Trophoblast cell (in vitro differentiated cells and primary cell): Measurements from ENCODE around the gene SNX1.
"Not testable (repeated sequence)": the region's sequence is repeated elsewhere in the genome, so short reads cannot be mapped to it uniquely, and the experiment has no call there.

ENCODE experiments used
- DNase-seq, 2 donors: peaks; one replicate each; pipeline ENCODE4 v3.0.0-alpha.2; 2016
- H2AFZ ChIP-seq: 2 replicates; pipeline ENCODE4 v1.6.1; 2013; ENCODE audit warnings: low read length, moderate library complexity, mild to moderate bottlenecking; ENCODE audit not compliant: insufficient read depth, poor library complexity
- H2AK5ac ChIP-seq: 2 replicates; pipeline ENCODE4 v1.6.1; 2013; ENCODE audit warnings: mild to moderate bottlenecking, low read length
- H2BK120ac ChIP-seq: 2 replicates; pipeline ENCODE4 v1.6.1; 2013; ENCODE audit warnings: low read length, mild to moderate bottlenecking, moderate library complexity; ENCODE audit not compliant: insufficient read depth, poor library complexity
- H2BK12ac ChIP-seq: 2 replicates; pipeline ENCODE4 v1.6.1; 2013; ENCODE audit warnings: mild to moderate bottlenecking, low read length, moderate library complexity
- H2BK5ac ChIP-seq: 2 replicates; pipeline ENCODE4 v1.6.1; 2013; ENCODE audit warnings: low read length, low read depth, moderate library complexity, mild to moderate bottlenecking; ENCODE audit not compliant: poor library complexity
- H3K14ac ChIP-seq: 2 replicates; pipeline ENCODE4 v1.6.1; 2013; ENCODE audit warnings: mild to moderate bottlenecking, low read length
- H3K18ac ChIP-seq: 2 replicates; pipeline ENCODE4 v1.6.1; 2013; ENCODE audit warnings: mild to moderate bottlenecking, low read length
- H3K23ac ChIP-seq: 2 replicates; pipeline ENCODE4 v1.6.1; 2013; ENCODE audit warnings: low read length
- H3K27ac ChIP-seq: 2 replicates; pipeline ENCODE4 v1.5.1; 2013; ENCODE audit warnings: low read depth, mild to moderate bottlenecking, inconsistent platforms, low read length, moderate library complexity
- H3K27me3 ChIP-seq: 2 replicates; pipeline ENCODE4 v1.6.1; 2013; ENCODE audit warnings: inconsistent platforms, mild to moderate bottlenecking, low read length, moderate library complexity; ENCODE audit not compliant: insufficient read depth
- H3K36me3 ChIP-seq, 2 experiments: 1 replicate in 1 of 2; 2 replicates in 1 of 2; pipeline ENCODE4 v1.6.1; 2013; ENCODE audit warnings: low read length in 2 of 2, mild to moderate bottlenecking in 2 of 2, moderate library complexity in 1 of 2; ENCODE audit not compliant: insufficient read depth in 2 of 2, control insufficient read depth in 1 of 2
- H3K4ac ChIP-seq: 2 replicates; pipeline ENCODE4 v1.6.1; 2013; ENCODE audit warnings: low read depth, mild to moderate bottlenecking, low read length, moderate library complexity
- H3K4me1 ChIP-seq, 2 experiments: 1 replicate in 1 of 2; 2 replicates in 1 of 2; pipeline ENCODE4 v1.6.1; 2013; ENCODE audit warnings: low read length in 2 of 2, mild to moderate bottlenecking in 2 of 2, moderate library complexity in 1 of 2; ENCODE audit not compliant: insufficient read depth in 2 of 2, control insufficient read depth in 1 of 2
- H3K4me2 ChIP-seq: 2 replicates; pipeline ENCODE4 v1.6.1; 2013; ENCODE audit warnings: inconsistent platforms, mild to moderate bottlenecking, low read length, moderate library complexity
- H3K4me3 ChIP-seq: 2 replicates; pipeline ENCODE4 v1.5.1; 2013; ENCODE audit warnings: mild to moderate bottlenecking, low read depth, low read length, inconsistent platforms
- H3K79me1 ChIP-seq: one replicate; pipeline ENCODE4 v1.6.1; 2013; ENCODE audit warnings: low read length
- H3K79me2 ChIP-seq: 2 replicates; pipeline ENCODE4 v1.6.1; 2013; ENCODE audit warnings: low read length, mild to moderate bottlenecking; ENCODE audit not compliant: control insufficient read depth, insufficient read depth, poor library complexity
- H3K9ac ChIP-seq: 2 replicates; pipeline ENCODE4 v1.6.1; 2013; ENCODE audit warnings: mild to moderate bottlenecking, low read length
- H3K9me3 ChIP-seq: 2 replicates; pipeline ENCODE4 v1.6.1; 2013; ENCODE audit warnings: low read depth, mild to moderate bottlenecking, control low read depth, inconsistent platforms, low read length; ENCODE audit not compliant: insufficient read depth
- H4K12ac ChIP-seq: 2 replicates; pipeline ENCODE4 v1.6.1; 2013; ENCODE audit warnings: low read depth, mild to moderate bottlenecking, low read length, moderate library complexity
- H4K8ac ChIP-seq: 2 replicates; pipeline ENCODE4 v1.6.1; 2013; ENCODE audit warnings: low read depth, mild to moderate bottlenecking, low read length, moderate library complexity
- H4K91ac ChIP-seq: one replicate; pipeline ENCODE4 v1.6.1; 2013; ENCODE audit warnings: low read depth, mild to moderate bottlenecking, low read length, moderate library complexity
- WGBS: extraction: QIAGEN DNeasy Blood & Tissue Kit; methylation state at CpG from one replicate; pipeline ENCODE4 v1.1.7; 2013; ENCODE audit warnings: missing lambda C conversion rate; ENCODE audit not compliant: insufficient read length, insufficient coverage; ENCODE audit errors: extremely low coverage; 5-methylcytosine and 5-hydroxymethylcytosine counted together

SNX1 gene

DNA sequence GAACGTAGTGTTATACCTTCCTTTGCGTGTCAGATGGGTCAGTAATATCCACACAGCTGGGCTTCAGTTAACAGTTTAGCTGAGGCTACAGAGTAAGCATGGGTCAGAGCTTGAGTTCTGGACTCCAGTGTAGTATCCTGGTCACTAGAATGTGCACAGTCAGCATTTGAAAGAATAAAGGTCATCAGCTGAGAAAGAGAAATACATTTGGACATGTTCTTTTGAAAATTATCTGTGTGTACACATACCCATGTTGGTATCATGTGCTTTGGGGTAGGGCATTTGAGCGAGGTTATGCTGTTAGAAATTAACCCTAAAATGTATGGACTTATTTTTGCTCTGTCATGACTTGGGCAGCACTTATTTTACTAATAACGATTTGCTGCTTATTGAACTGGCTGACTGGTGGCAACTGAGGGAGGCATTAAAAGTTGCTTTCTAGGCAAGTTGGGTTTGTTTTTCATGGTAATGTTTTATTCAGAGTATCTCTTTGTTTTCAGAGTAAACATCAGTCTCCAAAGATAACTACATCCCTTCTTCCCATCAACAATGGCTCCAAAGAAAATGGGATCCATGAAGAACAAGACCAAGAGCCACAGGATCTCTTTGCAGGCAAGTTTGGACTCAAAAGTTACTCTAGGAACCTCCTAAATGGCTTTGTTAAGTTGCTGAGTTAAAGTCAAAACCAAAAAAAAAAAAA lies 16.4 kb downstream of the SNX1 start:
- Histone ChIP-seq H2AK5ac (no peak overlapping the region), H3K18ac (no peak overlapping the region), H2AFZ (no peak overlapping the region), H3K27me3 (no peaks in the 10 kb centered on the region), H2BK5ac (no peak overlapping the region), H4K8ac (no peak overlapping the region), H3K9me3 (no peaks in the 10 kb centered on the region), H3K4me3 (no peak overlapping the region), H3K4ac (no peak overlapping the region), H3K27ac (no peak overlapping the region), H3K23ac (no peak overlapping the region), H3K9ac (no peak overlapping the region), H2BK120ac (no peak overlapping the region), H3K79me2 (peaks cover 1% of the 10 kb centered on the region), H2BK12ac (no peak overlapping the region), H3K4me2 (no peak overlapping the region), H4K91ac (no peak overlapping the region), H3K14ac (no peak overlapping the region), H3K79me1 (no peaks in the 10 kb centered on the region), H3K4me1 (peaks cover 5% of the 10 kb centered on the region in 2 experiments), H4K12ac (no peak overlapping the region), H3K36me3 (peaks cover 7 to 8% of the 10 kb centered on the region in 2 experiments)
- WGBS = no CpG with 5 or more reads among the region's 4 CpGs
- DNase-seq = no peak

DNA sequence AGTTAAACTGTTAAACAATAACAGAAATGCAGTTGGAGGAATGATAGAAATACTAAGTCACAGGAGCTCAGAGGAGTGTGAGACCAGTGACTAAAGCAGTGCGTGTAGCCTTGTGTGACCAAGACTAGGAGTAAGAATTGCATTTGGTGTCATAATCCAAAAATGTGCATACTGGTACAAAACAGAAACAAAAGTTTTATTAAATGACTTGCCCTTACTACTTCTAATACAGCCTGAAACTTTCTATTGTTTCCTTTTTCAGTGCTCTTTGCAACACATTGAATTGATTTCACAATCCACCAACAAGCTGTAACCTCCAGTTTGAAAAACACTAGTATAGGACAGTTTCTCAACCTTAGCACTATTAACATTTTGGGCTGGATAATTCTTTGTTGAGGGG lies 17.1 kb downstream of the SNX1 start:
- Histone ChIP-seq H3K4ac (no peak overlapping the region), H3K9me3 (no peaks in the 10 kb centered on the region), H3K4me2 (no peak overlapping the region), H3K79me2 (no peaks in the 10 kb centered on the region), H3K14ac (no peak overlapping the region), H4K8ac (no peak overlapping the region), H4K91ac (no peak overlapping the region), H3K23ac (no peak overlapping the region), H3K4me1 (peaks cover 5% of the 10 kb centered on the region in 2 experiments), H2BK5ac (no peak overlapping the region), H2AK5ac (no peak overlapping the region), H3K79me1 (no peaks in the 10 kb centered on the region), H3K27ac (no peak overlapping the region), H3K9ac (no peak overlapping the region), H2BK120ac (no peak overlapping the region), H3K4me3 (no peak overlapping the region), H3K27me3 (no peaks in the 10 kb centered on the region), H2AFZ (no peak overlapping the region), H2BK12ac (no peak overlapping the region), H3K36me3 (peaks cover 8 to 11% of the 10 kb centered on the region in 2 experiments), H3K18ac (no peak overlapping the region), H4K12ac (no peak overlapping the region)
- DNase-seq = no peak
- no CpG with 5 or more reads among the region's 1 CpG for WGBS

DNA sequence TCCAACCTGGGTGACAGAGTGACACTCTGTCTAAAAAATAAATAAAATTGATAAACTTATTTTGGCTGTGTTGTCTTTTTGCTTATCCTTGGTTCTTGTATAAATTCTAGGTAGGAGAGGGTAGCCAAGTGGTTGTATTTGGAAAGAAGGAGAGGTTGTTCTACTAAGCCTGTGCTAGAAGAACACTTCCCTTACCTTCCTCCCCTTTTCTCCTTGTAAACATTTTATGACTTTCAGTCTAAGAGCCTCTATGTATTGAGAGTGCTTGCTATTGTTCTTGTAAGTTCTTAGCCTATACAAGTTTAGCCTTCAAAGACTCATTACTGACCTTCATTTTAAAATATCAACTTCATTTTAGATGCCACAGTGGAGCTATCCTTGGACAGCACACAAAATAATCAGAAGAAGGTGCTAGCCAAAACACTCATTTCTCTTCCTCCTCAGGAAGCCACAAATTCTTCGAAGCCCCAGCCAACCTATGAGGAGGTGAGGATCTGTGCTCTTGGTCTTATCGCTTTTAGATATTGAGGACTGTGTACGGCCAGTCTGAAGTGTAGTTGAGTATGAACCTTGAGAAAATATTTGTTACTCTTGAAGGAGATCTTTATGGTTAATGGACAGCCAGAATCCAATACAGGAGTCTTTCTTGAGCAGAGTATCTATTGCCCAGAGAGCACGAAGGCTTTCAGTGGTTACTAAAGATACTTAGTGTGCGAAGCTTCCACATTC lies 22.1 kb downstream of the SNX1 start:
- Histone ChIP-seq H2BK5ac (no peak overlapping the region), H3K4me1 (no peaks in the 10 kb centered on the region), H2AFZ (no peak overlapping the region), H4K8ac (no peak overlapping the region), H3K14ac (no peak overlapping the region), H4K91ac (no peak overlapping the region), H4K12ac (no peak overlapping the region), H2AK5ac (no peak overlapping the region), H2BK120ac (no peak overlapping the region), H3K27ac (no peak overlapping the region), H3K4me2 (no peak overlapping the region), H2BK12ac (no peak overlapping the region), H3K9me3 (no peaks in the 10 kb centered on the region), H3K36me3 (peaks cover 22% of the 10 kb centered on the region in 2 experiments), H3K4ac (no peak overlapping the region), H3K18ac (no peak overlapping the region), H3K27me3 (no peaks in the 10 kb centered on the region), H3K23ac (no peak overlapping the region), H3K9ac (no peak overlapping the region), H3K79me2 (no peaks in the 10 kb centered on the region), H3K4me3 (no peak overlapping the region), H3K79me1 (no peaks in the 10 kb centered on the region)
- DNase-seq = no peak
- WGBS = no CpG with 5 or more reads among the region's 5 CpGs

DNA sequence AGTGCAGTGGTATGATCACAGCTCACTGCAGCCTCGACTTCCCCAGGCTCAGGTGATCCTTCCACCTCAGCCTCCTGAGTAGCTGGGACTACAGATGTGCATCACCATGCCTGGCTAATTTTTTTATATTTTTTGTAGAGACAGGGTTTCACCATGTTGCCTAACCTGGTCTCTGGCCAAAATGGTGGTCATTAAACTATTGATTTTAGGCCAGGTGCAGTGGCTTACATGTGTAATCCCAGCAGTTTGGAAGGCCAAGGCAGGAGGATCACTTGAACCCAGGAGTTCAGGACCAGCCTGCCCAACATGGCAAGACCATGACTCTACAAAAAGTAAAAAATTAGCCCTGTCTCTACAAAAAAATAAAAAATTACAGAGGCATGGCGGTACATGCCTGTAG lies 24.5 kb downstream of the SNX1 start:
- not testable (repeated sequence) for H3K4me3 ChIP-seq, H4K12ac ChIP-seq, H3K14ac ChIP-seq, H4K91ac ChIP-seq, H3K4ac ChIP-seq, H2BK12ac ChIP-seq, H3K79me2 ChIP-seq, H3K18ac ChIP-seq, H3K9me3 ChIP-seq, H4K8ac ChIP-seq, H3K23ac ChIP-seq, DNase-seq, H3K27me3 ChIP-seq, H3K79me1 ChIP-seq, H2AFZ ChIP-seq, H2BK120ac ChIP-seq, H3K27ac ChIP-seq, H3K4me2 ChIP-seq, H2AK5ac ChIP-seq, H2BK5ac ChIP-seq, H3K4me1 ChIP-seq, H3K9ac ChIP-seq
- peaks cover 18 to 23% of the 10 kb centered on the region in 2 experiments for H3K36me3 ChIP-seq
- WGBS = no CpG with 5 or more reads among the region's 2 CpGs
